Ecto neural progenitor cell (in vitro differentiated cells): Measurements from ENCODE around the gene PHKB.

Experiments
- DNase-seq: peaks from one replicate; pipeline ENCODE4 v3.0.0-alpha.2; 2018; ENCODE audit warnings: low spot score

The PHKB gene

DNA sequence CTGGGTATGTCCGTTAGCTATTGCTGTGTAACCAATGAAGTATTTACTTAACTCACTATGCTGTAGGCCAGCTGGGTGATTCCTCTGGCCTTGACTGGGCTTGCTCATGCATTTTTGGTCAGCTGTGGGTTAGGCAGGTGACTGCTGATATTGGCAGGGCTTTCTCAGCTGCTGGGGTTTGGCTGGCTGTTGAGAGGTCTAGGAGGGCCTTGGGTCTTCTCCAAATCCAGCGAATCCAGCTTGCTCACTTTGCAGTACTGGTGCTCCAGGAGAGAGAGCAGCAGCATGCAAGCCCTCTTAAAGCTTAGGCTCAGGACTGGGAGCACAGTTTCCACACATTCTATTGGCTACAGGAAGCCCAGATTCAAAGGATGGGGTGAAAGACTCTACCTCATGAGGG is 270.1 kb downstream of the PHKB start:
- no peak for DNase-seq

DNA sequence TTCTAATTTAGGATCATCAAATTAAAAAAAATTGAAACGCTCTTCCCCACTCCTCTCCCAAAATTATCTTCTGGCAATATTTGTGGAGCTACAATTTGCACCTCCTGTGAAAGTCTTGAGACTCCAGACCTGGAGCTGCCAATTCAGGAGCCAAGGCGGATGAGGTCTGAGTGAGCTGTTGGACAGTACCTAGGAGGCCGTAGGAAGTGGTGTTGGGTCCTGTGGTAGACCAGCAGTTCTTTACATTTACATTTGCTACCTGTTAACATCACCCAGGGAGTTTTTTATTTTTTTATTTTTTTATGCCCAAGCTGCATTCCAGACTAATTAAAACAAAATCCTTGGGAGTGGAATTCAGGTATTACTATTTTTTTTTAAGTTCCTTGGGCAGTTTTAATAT is 271.0 kb downstream of the PHKB start:
- DNase-seq, result no peak

DNA sequence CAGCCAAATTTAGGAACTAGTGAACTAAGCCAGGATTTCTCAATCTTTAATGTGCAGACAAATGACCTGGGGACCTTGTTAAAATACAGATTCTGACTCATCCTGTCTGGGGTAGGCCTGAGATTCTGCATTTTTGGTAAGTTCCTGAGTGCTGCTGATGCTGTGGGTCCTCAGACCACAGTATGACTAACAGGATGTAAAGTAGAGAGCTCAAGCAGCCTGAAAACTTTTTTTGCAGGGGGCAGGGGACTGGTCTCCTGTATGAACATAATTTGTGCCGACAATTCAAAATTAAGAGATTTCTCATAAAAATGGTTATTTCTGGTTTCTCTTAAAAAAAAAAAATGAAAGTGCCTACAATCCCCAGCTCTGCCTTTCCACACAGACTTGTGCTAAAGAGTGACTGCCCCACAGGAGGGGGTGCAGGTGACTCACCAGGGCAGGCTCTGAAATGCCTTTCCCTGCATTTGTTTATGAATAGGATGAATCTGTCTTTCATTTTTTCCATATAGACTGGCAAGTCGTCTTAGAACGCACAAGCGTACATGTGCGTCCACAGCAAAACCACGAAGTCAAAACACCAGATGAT is 271.5 kb downstream of the PHKB start:
- DNase-seq, result no peak

DNA sequence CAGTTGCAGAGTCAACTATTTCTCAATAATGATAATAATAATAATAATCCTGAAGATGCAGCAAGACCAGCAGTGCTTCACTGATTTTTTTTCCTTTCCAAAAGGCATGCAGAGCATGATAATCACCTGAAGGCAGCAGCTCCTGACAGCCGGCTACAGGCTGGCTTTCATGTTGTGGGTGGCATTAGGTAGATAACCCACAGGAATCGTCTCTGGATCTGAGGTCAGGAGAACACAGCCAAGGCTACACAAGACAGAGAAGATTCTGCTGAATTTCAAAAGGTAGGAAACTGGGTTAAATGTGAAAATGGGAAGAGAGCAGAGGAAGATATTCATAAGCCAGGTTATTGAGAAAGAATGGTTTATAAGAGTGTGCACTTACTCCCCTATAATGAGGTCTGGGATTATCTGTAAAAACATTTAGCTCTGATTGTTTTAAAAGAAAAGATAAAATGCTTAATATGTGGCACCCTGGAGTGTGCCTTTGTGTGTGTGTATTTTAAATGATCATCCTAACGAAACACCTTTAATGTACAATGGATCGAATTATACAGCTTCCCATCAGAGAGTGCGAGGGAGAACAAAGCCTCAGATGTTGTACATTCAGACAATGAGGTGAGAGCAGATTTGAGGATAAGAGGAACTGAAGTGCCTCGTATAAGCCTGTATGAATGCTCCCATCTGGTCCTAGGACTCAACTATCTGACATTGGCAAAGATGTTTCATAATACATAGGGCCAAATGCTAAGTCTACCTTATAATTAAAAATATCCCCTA is 273.1 kb downstream of the PHKB start:
- no peak for DNase-seq

DNA sequence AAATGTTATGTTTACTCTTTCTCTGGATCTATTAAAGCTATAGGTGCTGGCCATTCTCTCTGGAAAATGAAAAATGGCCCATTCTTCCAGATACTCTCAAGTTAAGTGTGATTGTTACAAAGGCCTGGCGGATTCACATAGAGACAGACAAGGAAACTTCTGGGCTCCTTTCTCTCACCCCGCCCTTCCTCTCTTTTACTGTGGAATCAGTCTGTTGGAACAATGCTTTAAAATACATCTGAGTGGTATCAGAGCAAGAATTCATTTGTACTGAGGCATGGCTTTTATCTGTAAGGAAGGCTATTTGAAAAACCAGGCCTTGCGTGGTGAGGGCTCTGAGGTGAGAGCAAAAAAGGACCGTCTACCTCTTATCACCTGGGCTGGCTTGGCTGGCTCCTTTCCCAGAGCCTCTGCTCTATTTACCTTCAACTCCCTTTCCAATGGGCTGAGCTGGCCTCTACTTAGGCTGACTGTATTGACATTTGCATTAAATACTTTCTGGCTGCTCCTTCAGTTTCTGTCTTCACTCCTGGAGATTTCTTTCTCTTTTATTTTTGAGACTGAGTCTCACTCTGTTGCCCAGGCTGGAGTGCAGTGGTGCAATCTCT is 274.0 kb downstream of the PHKB start:
- no peak for DNase-seq

DNA sequence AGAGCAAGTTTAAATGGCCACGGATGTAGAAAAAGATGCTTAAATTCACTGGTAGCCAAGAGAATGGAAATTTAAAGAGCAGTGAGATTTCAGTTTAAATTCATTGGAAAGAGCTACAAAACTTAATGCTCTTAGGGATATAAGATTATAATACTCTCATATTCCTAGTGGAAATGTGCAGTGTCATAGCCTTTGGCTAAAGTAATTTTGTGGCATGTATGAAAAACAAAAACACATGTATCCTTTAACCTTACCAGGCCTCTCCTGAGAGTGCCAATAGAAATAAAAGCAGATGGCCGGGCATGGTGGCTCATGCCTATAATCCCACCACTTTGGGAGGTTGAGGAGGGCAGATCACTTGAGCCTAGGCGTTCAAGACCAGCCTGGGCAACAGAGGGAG is 289.2 kb downstream of the PHKB start:
- no peak for DNase-seq
